ENCODE results near the gene UPP1. TPM values are rescaled to one million over a fixed set of nuclear protein-coding genes. Genes with fewer than 3 reads are reported as not detected.
A peak's percentile ranks its signal among the peaks of the same experiment; 100 is the strongest.

Gene UPP1
- total and polyA plus RNA-seq, 2 of the 13 experiments (the other 11 are each of a cell fraction or from before 2014, with no cell fraction given), result 5.7 to 9.8 TPM

- TF ChIP-seq FOSL1 (CRISPR knock-in tag; IDR thresholded peaks at IDR 0.05; ENCODE audit: borderline replicate concordance) (peak; percentile 86), RFXAP (CRISPR knock-in tag; IDR thresholded peaks at IDR 0.05; ENCODE audit: borderline replicate concordance) (no peak), ZNF547 (CRISPR knock-in tag; IDR thresholded peaks at IDR 0.05) (no peak), BRCA1 (CRISPR knock-in tag; IDR thresholded peaks at IDR 0.05) (0 out of 2 replicates have a peak, but pooled peaks have one; percentile 3), ZBTB38 (CRISPR knock-in tag; IDR thresholded peaks at IDR 0.05) (no peak), ZC3H4 (CRISPR knock-in tag; IDR thresholded peaks at IDR 0.05; ENCODE audit: borderline replicate concordance) (no peak), TEAD2 (CRISPR knock-in tag; IDR thresholded peaks at IDR 0.05) (no peak), POLR2A (IDR thresholded peaks at IDR 0.05; ENCODE audit: insufficient read depth in 1 of 2, low read depth in 2 of 2, low read length in 2 of 2) (peak; percentile 75 to 86), PAF1 (CRISPR knock-in tag; IDR thresholded peaks at IDR 0.05) (no peak), ZNF614 (CRISPR knock-in tag; IDR thresholded peaks at IDR 0.05; ENCODE audit: borderline replicate concordance) (no peak), ZSCAN30 (CRISPR knock-in tag; IDR thresholded peaks at IDR 0.05) (peak; percentile 90; the same call in 1 of the 2 replicates), GATAD1 (CRISPR knock-in tag; IDR thresholded peaks at IDR 0.05) (peak; percentile 4; the same call in 1 of the 2 replicates), IRF9 (CRISPR knock-in tag; IDR thresholded peaks at IDR 0.05; ENCODE audit: borderline replicate concordance) (peak; percentile 64; the same call in 1 of the 2 replicates), SRSF9 (IDR thresholded peaks at IDR 0.05; ENCODE audit: borderline replicate concordance, insufficient read depth, low read depth, low read length, poor library complexity, severe bottlenecking) (no peak), MAFG (CRISPR knock-in tag; IDR thresholded peaks at IDR 0.05) (no peak), REST (IDR thresholded peaks at IDR 0.05; ENCODE audit: borderline replicate concordance in 1 of 2, low read depth in 1 of 2, low read length in 2 of 2) (peak in 1 of 2 experiments; percentile 7; a peak in 1 of 4 replicates), ZNF101 (CRISPR knock-in tag; IDR thresholded peaks at IDR 0.05; ENCODE audit: borderline replicate concordance, low read depth) (no peak), DRAP1 (CRISPR knock-in tag; IDR thresholded peaks at IDR 0.05) (no peak; the same call in 1 of the 2 replicates), IKZF1 (IDR thresholded peaks at IDR 0.05) (no peak), PHF21A (CRISPR knock-in tag; IDR thresholded peaks at IDR 0.05) (peak; percentile 65; the same call in 1 of the 2 replicates), GMEB1 (CRISPR knock-in tag; IDR thresholded peaks at IDR 0.05; ENCODE audit: borderline replicate concordance) (no peak; the same call in 1 of the 2 replicates)
Measured at GRCh38 chr7:48088559-48089045, 463 bp upstream of the UPP1 start (continued).

Measured in HepG2 (cell line).